HPDE6-E6E7 (cell line): Measurements from ENCODE around the gene C20orf144.
"Not testable (repeated sequence)": the region's sequence is repeated elsewhere in the genome, so short reads cannot be mapped to it uniquely, and the experiment has no call there.

Source experiments
- DNase-seq: peaks from one replicate; pipeline ENCODE4 v3.0.0; 2011; ENCODE audit warnings: missing footprints; ENCODE audit errors: extremely low spot score

The C20orf144 gene

DNA sequence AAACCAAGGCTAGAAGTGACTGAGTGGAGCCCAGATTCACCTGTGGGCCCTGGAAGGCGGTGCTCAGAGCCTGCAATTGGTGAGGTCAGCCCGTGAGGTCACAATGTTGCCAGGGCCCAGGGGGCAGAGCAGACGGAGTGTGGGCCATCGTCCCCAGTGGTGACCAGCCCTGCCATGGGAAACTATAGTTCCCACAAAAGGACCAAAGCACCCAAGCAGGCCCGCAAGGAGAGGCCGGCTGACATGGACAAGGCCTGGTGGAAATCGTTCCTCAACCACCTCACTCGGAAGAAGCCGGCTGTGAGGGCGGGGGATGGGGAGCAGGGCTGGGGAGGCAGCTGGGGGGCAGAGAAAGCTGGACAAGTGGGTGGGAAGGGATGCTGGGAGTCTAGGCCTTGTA lies at the start of gene C20orf144:
TSS of gene C20orf144 (plus strand) at position 156 of the 400 bp plus-strand sequence. CDS start at position 175, 19 bp downstream.
- no peak for DNase-seq

DNA sequence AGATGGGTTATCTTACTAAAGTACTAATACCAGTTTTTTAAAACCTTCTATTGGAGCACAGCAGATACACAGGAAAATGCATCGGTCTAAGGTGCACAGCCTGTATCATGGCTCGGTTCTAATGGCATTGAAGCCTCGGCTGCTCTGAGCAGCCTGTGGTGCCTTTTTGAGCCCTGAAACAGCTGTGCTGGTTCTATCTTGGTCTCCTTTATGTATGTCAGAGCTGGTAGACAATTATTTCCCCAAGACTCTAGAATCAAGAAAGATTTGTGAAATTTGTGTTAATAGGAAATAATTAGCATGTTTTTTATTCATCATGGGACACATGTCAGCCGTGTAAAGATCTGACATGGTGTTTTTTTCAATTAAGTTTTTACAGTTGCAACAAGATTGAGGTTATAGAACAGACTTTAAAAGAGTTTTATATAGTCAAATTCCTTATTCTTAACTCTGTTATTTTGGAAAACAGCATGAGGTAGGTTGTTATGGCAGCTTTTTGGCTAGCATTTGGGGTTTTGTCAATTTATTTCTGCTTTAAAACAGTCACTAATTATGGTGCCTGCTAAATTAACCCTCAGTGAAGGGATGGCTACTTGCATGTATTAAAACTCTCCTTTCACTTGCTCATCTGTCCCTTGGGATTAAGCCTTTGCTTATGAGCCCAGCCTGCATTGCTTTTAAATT lies 40.3 kb upstream of the C20orf144 start:
- no peak for DNase-seq

DNA sequence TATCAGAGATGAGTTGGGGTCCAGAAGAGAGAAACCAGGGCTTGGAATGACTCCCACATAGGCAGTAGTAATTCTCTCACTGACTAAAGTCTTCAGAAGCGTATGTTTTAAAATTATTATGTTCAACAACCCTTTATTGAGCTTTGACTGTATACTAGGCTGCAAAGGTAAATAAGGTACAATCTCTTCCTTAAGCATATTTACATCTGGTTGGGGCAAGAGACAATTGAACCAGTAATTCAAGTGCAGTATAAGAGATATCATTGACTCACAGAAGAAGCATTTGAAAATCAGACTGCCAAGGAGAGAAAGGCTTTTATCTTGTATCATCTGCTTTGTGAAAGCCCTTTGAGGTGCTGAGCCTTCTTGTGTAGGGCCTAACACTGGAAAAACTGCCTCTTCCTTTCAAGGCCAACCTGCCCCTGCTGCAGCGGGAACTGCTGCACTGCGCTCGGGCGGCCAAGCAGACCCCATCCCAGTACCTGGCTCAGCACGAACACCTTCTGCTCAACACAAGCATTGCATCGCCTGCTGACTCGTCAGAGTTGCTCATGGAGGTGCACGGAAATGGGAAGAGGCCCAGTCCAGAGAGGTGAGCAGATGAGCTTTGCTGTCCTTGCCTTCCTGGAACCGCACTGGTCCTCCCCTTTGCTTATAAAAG lies 39.3 kb upstream of the C20orf144 start:
- DNase-seq = no peak

DNA sequence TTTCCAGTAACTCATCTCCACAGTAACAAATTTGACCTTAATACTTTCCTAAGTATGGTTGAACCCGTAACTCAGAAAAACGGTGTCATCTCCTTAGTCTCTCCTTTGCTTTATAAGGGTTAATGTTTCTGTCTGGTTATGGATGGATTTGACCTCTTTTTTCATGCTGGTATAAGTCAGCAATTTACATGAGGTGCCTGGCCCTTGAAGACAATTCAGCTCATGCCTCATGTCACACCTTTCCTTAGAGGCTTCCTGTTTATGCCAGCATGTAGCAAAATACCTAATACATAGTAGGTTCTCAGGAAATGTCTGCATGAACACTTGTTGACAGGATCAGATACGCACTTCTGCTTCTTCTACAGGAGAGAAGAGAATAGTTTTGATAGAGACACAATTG lies 37.7 kb upstream of the C20orf144 start:
- DNase-seq = no peak

DNA sequence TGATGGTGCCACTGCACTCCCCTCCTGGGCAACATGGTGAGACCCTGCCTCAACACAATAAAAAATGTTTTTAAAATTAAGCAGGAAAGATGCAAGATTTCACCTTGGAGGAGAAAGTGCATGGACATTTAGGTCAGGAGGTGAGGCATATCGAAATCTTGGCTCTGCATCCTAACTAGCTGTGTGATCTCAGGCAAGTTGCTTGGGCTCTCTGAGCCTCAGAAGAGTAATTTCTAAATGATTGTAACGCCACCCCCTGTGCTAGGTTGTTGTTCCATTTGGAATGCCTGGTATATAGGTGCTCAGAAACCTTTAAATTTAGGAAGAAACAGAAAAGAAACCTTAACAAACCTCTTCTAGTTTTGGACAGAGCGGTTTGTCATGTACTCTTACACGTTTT lies 35.9 kb upstream of the C20orf144 start:
- DNase-seq = no peak

DNA sequence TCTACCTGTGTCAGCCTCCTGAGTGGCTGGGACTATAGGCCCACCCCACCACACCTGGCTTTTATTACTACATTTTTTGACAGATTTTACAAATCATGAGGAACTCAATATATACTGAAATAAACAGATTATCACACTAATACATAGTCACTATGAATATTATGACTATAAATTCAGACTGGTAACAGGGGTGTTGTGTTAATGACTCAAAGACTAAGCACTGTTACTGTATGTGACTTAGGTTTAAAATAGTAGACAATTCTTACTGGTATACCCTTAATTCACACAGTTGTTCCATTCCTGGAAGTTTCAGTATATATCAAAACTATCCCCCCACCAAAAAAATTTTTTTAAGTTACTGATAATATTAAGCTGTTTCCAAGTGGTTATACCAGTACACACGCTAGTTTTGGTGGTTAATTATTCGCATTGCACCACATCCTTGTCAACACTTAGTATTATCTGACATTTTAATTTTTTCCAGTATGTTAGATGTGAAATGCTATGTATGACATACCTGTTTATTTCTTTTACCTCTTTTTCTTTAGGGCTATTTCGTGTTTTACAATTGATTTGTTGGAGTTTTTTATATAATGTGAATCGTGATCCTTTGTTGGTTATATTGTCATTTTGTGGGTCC lies 34.4 kb upstream of the C20orf144 start:
- no peak for DNase-seq

DNA sequence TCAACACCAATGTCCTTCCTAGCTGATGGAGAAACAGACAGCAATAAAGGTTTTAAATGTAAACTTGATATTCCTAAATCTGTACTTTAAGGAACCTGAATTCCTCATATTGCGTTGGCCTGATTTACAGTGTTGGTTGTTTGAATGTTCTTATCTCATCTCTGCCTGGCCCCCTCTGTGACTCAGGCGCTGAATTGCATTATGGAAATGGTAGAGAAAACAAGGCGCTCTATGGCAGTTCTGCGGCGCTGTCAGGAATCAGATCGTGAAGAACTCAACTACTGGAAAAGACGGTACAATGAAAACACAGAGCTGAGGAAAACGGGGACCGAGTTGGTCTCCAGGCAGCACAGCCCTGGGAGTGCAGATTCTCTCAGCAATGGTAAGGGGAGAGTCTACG lies 32.6 kb upstream of the C20orf144 start:
- no peak for DNase-seq

DNA sequence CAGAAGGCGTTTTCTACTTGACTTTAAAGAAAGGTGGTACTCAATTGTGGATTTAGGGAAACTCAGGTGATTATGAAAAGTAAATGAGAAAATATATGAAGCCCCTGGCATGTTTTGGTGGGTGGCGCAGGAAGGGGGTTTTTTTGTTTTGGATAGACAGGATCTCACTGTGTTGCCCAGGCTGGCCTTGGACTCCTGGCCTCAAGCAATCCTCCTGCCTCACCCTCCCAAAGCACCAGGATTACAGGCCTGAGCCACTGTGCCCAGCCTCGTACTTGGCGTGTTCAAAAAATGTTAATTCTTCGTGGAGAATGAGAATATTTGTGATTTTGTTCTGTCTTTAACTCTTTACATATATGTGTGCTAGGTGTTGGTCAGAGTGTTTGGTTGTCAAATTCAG lies 32.1 kb upstream of the C20orf144 start:
- no peak for DNase-seq

DNA sequence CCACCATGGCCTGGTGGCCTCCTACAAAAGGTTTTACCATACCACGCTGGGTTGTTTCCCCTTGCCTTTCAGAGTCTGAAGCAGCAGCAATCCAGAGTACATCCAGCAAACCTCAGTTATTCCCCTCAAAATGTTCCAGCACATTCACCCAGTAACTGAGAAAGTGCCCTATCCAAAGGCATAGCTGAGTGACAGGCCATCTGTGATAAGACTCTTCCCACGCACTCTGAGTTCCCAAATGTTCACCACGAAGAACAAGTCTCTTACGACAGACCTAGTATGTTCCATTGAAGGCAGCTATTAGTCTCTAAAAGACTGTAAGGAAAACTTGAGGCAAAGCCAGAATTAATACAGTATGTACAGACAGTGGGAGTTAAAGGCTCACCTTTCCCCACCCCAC lies 31.6 kb upstream of the C20orf144 start:
- DNase-seq = no peak

DNA sequence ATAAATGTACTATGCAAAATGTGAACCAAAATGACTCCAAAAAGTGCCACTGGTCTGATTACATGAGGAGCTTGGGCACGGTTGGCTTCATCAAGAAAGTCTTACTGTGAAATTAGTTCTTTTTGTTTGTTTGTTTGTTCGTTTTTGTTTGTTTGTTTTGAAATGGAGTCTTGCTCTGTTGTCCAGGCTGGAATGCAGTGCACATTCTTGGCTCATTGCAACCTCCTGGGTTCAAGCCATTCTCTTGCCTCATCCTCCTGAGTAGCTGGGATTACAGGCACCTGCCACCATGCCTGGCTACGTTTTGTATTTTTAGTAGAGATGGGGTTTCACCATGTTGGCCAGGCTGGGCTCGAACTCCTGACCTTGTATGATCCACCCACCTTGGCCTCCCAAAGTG lies 30.2 kb upstream of the C20orf144 start:
- not testable (repeated sequence) for DNase-seq

DNA sequence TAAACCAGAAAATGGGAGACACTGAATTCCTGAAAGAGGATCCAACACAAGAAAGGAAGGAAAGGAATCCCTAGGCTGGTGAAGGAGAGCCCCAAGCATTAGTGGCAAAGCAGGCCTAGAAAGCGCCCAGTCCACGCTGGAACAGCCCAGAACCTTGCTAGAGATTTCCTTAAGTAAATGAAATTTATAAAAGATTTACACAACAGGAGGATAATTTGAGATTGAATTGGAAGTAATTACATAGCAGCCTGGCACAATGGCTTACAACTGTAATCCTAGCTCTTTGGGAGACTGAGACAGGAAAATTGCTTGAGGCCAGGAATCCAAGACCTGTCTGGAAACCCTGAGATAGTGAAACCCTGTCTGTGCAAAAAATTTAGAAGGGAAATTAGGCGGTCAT lies 26.8 kb upstream of the C20orf144 start:
- no peak for DNase-seq

DNA sequence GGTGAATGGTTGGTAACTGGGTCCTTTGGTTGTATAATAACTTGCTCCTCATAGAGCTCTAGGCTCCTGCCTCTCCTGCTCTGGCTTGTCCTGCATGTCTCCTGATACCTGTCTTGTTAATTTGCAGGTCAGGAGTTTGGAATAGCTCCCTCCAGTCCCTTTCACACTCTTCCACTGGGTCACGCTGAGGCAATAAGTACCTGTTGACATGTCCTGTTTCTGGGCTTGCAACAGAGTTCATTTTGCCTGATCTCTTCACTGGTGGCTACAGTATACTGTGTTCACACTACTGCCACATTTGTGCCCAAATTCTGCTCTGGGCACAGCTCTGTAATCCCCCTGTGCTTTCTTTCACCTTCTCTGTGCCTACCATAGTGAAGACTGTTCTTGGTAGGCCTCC lies 25.4 kb upstream of the C20orf144 start:
- no peak for DNase-seq

DNA sequence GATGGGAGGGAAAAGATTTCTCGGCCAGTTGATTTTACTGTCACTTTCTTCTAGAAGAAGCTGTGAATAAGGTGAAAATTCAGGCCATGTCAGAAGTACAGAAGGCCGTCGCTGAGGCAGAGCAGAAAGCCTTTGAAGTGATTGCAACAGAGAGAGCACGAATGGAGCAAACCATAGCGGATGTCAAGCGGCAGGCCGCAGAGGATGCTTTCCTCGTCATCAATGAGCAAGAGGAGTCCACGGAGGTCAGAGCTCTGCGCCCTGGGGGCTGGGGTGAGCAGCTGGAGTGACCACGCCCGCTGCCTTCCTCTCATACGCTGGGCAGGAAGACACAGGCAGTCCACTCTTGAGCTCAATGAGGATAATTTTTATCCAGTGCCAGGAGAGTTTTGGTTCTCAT lies 21.8 kb upstream of the C20orf144 start:
- no peak for DNase-seq

DNA sequence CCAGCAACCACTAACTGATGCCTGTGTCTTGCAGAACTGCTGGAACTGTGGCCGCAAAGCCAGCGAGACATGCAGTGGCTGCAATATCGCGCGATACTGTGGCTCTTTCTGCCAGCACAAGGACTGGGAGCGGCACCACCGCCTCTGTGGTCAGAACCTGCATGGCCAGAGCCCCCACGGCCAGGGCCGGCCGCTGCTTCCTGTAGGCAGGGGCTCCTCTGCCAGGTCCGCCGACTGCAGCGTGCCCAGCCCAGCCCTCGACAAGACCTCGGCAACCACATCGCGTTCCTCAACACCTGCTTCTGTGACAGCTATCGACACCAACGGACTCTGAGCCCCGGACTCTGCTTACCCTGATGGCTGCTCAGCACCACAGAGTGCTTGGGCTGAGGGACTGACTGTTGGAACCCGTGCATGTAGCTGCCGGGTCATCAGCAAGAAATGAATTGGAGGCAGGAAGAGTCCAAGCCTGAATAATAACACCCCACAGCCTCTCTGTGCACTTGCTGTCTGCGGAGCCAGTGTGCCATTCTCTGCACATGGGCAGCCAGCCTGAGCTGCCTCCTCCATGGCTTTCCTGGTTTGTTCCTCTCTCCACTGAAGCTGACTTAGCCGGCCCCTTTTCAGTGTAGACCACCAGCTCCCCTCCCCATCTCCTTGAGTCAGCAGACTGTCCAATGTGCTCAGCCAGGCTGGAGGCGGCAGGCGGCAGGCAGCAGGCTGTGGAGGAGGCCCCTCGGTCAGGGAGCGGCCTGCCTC lies 17.6 kb upstream of the C20orf144 start:
- no peak for DNase-seq

DNA sequence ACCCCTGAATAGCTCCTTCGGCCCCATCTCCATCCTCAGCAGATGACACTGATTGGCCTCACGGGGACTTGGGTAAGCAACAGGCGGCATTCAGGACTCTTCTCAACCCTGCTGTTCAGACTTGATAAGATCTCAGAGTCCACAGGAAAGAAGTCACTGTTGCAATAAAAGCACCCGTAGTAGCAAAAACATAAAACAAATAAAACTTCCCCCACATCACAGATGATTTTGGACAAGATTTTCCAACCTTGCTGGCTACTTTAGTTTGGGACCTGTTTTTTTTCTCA lies 17.1 kb upstream of the C20orf144 start:
- DNase-seq = no peak

DNA sequence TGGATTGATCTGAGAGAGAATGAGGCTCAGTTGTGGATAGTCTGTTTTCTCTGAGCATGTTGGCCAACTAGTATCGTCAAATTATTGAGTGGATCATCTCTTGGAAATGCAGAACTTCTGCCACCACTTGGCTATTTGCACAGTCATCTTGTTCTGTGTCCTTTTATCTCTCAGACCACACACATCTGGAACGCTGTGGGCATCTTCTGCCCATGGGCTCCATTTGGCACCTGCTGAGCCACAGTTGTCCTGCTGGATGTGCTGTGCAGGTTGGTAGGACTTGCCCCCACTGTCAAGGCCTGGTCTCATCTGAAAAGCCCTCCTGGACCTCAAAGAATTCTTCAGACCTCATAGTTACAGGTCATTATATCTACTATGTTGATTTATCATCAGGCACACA lies 16.7 kb upstream of the C20orf144 start:
- no peak for DNase-seq

DNA sequence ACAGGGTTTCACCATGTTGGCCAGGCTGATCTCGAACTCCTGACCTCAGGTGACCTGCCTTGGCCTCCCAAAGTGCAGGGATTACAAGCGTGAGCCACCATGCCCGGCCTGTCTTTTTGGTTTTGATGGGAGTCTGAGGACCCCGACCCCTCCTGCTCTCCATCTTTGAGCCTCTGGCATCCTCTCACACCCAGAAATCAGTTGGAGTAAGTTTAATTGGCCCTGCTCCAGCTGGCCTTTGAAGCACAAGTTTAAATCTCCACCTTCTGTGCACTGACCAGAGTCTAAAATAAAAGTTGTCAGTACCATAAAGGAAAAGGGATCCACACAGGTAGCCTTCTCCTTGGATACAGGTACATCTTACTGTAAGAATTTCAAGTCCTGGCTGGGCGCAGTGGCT lies 15.9 kb upstream of the C20orf144 start:
- DNase-seq = no peak

DNA sequence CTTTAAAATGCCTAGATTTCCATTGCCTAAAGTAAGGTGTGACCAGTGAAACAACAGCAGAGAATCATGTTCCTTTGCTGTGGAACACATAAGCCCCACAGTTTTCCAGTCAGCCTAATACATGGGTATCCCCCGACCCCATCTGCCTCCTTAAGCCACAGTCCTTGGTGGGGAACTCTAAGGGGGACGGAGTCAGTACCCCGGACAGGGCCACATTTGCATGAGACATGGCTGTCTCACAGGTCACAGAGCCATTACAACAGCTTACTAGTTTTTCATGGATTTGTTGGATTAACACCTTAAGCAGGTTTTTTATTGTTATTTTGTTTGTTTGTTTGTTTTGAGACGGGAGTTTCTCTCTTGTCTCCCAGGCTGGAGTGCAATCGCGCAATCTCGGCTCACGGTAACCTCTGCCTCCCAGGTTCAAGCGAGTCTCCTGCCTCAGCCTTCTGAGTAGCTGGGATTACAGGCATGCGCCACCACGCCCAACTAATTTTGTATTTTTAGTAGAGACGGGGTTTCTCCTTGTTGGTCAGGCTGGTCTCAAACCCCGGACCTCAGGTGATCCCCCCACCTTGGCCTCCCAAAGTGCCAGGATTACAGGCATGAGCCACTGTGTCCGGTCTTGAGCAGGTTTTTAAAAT lies 15.0 kb upstream of the C20orf144 start:
- DNase-seq = not testable (repeated sequence)

DNA sequence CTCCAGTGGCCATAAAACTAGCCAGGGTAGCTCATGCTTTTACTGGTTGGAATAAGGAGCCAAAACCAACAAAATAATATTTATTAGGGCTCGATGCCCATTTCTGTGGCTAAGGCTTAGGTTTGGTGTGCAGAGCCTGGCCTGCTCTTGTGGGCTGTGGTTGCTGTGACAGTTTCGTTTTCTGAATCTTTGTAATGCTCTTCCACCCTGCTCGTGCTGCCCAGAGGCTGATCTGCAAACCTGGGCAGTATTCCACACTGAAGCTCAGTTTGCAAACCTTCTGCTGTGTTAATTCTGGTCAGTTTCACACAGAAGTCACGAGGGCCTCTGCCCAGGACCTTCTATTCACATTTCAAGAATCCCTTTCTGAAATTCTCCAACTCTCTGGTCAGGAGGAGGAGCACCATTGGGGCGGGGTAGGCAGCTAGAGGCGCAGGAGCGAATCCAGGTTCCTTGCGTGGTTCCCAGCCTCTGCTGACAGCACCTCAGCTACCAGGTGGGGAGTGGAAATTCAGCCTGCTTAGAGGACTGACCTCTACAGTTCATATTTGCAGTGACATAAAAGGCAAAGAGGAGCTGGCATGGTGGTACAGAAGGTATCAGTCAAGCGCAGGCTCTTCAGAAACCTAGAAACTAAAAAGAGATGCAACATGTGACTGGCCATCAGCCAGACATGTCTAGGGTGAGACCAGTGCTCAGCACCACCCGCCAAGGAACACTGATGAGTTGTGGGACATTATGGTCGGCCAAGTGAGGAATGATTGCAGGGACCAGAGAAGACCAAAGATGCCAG lies 14.3 kb upstream of the C20orf144 start:
- no peak for DNase-seq

DNA sequence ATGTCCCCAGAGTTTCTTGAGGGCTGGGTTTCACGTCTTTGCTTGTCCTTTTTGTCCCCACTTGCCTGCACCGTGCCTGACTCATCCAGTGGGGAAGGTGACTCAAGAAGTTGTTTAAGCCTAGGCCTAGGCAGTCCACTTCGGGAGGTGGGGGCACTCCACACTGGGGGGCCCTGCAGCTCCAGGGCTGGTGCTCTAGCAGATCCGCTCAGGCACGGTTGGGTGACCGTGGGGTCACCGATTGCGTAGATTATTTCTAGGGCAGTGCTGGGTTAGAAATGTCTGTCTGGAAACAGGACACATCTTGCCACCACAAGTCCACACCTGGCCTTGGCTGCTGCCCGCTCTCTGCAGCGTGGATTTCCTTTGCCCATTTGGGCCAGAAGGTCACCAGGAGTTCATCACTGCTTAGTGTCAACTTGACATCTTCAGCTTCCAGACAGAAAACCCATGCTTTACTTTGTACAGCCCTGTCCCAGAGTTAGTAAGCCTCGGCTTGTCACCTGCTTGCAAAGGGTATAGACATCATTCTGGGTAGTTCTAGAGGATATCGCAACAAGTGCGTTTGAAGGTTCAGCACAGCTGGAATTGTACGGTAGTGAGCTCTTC lies 13.6 kb upstream of the C20orf144 start:
- DNase-seq = peak; percentile 64

DNA sequence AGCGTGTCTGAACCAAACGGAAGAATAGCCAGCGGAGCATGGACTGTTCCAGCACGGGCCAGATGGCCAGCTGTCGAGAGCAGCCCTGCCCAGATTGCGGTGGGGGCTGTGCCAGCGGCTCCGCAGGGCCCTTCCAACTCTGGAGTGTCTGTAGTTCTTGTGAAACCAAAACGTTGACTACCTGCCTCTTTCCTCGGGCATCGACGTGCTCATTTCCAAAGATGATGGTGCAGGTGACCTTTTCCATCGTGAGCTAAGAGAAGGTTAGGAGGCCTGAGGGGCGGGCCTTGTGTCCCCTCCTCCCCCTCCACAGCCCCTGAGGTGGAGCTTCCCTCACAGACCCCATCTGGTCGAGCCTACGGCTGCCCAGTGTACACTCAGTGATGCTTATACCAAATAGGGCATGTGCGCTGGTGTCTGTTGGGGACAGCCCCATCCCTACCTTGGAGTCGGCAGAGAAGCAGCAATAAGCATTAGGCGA lies 12.9 kb upstream of the C20orf144 start:
- DNase-seq = no peak
